Left hindlimb (tissue), 1 donor: Measurements from ENCODE around the gene MYOZ1.
"Not testable (repeated sequence)": the region's sequence is repeated elsewhere in the genome, so short reads cannot be mapped to it uniquely, and the experiment has no call there.

ENCODE experiments used
- DNase-seq: peaks from one replicate; pipeline ENCODE4 v3.0.0-alpha.2; 2018

Gene MYOZ1

DNA sequence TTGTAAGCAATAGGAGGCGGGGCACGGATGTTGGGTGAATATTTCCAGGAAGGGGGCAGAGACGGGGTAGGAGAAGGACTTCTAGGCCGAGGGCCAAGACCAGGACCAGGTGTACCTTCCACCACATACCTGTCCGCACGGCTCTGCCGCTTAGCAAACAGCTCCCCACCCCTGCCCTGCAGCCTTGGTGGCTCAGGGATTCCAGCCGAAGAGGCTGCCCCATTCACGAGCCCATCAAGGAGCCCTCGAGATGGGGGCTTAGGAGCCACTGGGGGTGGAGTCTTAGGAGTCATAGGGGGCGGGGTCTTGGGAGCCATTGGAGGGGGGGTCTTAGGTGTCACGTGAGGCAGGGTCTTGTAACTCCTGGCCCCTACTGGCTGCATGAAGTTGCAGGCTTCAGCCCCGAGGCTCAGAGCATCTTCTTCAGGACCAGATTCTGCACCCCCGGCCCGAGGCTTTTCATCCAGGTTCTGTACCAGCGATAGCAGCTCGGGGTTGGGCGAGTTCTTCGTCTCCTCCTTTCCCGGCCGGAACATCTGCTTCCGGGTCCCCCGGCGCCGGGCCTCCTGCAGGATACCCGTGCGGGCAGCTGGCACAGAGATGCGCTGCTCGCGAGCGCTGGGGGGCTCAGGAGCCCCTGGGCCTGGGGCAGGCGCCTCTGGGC, 6.1 kb upstream of the MYOZ1 start:
- DNase-seq: peak; percentile 79

DNA sequence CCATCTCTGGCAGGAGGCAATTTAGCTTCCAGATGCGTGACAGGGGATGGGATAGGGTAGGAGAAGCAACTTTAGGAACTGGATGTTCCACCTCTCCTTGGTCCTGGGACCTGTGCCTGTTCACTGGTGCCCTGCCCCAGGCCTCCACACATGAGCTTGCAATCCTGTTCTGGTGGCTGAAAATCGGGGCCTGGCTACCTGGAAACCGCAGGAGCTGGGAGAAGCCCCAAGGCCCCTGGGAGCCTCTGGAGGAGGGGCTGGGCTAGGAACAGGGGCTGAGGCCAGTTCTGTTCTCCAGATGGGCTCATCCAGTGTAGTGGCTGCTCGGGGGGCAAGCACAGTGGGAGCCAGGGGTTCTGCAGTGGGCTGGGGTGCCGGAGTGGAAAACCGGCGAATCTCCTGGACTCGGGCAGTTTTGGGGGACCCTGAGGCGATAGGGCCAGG, 5.3 kb upstream of the MYOZ1 start:
- DNase-seq: no peak

DNA sequence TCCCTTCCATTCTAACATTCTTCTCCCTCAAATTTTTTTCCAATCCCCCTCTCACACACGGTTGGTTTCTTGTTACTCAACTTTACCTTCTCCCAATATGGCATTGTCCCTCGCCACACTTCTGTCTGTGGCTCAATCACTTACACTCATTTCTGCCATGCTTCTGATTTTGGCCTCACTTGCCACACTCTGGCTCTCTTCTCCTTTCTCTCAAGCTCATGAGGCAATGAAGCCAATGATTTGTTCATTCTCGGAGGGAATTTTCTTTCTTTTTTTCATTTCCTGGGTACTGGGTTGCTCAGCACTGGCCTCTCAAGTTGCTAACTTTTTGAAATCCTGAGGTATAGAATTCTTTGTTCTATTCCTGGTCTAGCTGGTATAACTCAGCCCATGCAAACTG, 4.0 kb upstream of the MYOZ1 start:
- no peak for DNase-seq

DNA sequence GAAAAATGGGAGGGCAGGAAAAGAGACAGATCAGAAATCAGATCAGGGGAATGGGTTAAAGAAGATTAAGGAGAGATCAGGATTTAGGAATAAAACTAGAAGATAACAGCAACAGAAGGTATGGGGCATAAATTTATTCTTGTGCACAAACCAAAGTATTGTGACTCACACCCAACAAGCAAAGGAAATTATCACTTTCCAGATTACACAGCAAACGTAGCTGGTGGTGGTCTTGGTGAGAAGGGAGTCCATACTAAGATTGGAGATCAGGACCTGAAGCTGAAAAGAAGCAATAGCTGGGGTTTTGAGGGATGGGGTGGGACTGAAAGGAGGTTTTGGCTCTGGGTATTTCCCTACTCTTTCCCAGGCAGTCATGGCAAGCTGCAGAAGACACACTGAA, 3.5 kb upstream of the MYOZ1 start:
- no peak for DNase-seq

DNA sequence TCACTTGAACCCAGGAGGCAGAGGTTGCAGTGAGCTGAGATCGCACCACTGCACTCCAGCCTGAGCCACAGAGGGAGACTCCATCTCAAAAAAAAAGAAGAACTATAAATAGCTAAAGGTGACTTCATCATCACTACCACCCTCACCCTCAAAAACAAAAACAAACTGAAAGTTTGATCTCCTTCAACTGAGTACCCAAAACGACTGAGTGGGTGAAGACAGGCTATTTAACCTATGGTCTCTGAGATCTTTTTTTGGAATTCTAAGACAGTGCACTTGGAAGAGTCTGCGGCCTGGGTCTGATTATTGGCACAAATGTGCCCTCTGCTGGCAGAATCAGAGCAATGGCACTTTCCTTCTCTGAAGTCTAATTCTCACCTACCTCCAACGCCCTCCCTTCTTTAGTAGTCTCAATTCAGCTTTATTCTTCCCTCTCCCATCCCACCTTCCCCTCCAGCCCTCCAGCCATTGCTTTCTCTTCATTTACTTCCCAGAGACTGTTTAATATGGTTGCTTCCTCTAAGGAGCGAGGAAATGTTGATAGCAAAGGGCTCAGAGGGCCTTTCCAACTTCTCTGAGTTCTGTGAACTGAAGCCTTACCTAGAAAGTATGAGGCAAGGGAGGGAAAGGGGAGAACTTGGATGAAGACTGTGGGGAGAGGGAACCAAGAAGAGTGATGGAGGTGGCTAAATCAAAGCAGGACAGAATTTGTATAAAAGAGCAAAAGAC, 2.9 kb upstream of the MYOZ1 start:
- peak; percentile 62 for DNase-seq

DNA sequence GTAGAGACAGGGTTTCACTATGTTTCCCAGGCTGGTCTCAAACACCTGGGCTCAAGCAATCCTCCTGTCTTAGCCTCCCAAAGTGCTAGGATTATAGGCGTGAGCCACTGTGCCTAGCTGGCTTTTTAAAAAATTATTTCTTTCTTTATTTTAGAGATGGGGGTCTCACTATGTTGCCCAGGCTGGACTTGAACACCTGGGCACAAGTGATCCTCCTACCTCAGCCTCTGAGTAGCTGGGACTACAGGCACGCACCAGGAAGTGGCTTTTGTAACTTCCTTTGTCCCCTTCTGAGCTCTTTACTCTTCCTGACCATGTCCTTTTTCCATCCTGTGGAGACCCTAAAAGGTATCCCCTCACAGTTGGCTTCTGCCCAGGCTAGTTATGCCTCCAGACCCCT, 2.1 kb upstream of the MYOZ1 start:
- no peak for DNase-seq

DNA sequence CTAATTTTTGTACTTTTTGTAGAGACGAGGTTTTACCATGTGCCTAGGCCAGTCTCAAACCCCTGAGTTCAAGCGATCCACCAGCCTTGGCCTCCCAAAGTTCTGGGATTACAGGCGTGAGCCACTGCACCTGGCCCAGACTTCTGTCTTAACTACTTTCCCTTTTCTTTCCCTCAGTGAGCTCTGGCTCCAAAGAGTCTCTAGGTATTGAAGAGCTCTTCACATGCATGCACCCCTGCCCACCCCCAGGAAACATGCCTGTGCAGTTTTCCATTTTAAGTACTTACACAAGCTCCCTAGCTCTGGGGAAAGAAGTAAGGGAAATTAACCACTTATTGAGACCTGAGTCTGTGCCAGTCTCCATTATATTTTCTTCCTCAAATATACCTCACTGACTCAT, 2.0 kb downstream of the MYOZ1 start:
- DNase-seq: no peak

DNA sequence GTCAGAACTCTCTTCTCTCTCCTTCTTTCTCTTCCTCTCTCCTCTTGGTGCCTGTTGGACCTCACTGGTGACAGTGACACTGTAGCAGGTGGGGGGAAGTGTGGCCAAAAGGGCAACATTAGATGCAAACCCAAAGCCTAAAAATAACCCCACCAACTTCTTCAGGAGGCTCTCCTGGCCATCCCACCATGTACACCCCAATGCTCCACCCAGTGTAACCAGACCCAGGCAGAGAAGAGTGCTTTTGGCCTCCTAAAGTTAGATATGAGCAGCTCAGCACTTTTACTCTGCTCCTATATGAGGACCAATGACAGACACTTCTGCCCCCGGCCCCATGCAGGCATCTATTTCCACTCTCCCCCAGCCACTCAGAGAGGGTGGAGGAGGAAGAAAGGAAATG, 5.5 kb downstream of the MYOZ1 start:
- DNase-seq: no peak

DNA sequence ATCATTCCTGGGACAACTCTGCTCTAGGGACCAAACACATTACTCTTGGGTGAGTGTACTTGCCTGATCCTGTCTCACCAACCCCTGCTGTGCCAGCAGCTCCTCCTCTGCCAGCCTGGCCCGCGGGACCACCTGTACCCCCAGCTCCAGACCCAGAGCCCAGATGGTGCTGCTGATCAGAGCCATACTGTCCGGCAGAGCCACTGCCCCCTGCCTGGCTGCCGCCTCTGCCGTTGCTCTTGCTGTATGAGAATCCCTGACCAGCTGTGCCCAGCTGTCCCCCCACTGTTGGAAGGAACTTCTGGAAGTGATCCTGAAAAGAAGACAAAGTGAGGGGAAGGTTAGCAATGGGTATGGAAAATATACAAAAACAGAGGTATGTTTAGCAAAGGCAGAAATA, 6.9 kb downstream of the MYOZ1 start:
- no peak for DNase-seq

DNA sequence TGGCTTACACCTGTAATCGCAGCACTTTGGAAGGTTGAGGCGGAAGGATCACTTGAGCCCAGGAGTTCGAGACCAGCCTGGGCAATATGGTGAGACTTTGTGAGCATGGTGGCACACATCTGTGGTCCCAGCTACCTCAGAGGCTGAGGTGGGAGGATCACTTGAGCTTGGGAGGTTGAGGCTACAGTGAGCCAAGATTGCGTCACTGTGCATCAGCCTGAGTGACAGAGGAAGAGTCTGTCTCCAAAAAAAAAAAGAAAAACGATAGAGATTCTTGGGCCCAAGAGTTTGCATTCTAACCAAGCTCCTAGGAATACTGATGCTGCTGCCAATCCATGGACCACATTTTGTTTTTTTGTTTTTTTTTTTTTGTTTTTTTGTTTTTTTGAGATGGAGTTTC, 12.1 kb downstream of the MYOZ1 start:
- DNase-seq: no peak

DNA sequence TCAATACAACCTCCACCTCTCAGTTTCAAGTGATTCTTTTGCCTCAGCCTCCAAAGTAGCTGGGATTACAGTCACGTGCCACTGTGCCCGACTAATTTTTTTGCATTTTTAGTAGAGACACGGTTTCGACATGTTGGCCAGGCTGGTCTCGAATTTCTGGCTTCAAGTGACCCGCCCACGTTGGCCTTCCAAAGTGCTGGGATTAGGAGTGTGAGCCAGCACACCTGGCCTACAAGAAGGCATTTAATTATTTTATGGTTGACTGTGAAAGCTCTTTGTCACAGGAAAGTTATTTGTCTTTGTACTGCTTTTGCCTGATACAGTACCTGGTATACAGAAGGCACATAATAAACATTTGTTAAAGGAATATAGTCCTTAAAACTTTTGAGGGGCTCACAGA, 12.9 kb downstream of the MYOZ1 start:
- no peak for DNase-seq

DNA sequence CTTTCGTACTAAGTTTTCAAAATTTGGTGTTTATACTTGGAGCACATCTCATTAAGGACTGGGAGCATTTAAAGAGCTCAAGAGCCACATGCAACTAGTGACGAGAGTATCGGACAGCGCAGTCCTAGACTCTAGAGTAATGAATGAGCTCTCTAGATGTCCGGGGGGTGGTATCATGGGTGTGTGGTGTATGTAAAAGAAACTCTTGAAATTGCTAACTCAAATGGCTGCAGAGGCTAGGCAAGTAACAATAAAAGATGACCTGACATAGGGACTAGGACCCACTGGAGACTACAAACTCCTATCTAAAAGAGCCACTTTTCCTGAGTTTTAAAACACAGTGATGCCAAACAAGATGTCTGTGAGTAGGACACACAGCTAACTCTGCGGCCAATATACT, 14.0 kb downstream of the MYOZ1 start:
- DNase-seq: no peak

DNA sequence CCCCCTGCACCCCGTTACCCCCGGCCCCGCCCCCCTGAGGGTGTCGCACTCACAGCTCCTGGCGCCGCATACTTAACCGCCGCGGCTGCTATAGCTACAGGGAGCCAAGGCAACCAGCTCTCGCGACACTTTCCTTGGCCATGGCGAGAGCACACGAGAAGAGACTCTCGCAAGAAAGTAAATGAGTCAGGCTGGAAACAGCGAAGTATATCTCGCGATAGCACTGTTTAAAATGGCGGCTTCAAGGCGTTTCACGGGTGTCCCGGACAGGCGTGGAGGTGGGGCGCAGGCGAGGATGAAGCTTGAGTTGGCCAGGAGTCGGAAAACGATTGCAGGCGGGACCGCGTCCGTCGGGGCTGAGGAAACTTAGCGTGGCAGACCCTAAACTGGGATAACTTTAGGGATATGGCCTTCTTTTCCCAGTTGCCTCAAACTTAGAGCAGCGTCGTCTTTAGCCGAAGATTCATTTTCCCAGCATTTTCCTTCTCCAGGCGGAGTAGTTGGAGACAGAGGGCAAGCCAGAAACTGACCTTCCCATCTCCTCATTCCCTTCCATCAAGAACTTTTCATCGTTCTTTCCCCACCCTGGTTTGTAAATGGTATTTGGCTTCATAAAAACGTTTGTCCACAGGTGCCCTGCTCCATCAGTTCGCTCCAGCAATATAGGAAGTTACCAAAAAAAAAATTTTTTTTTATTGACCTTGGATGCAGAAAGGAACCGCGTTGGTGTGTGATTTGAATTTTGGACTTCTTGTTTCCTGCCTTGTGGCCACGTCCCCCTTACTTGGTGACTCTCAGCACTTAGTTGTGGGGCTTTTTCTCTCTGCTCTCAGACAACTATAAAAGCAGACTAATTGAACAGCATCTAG, 15.2 kb downstream of the MYOZ1 start:
- DNase-seq: peak; percentile 96

DNA sequence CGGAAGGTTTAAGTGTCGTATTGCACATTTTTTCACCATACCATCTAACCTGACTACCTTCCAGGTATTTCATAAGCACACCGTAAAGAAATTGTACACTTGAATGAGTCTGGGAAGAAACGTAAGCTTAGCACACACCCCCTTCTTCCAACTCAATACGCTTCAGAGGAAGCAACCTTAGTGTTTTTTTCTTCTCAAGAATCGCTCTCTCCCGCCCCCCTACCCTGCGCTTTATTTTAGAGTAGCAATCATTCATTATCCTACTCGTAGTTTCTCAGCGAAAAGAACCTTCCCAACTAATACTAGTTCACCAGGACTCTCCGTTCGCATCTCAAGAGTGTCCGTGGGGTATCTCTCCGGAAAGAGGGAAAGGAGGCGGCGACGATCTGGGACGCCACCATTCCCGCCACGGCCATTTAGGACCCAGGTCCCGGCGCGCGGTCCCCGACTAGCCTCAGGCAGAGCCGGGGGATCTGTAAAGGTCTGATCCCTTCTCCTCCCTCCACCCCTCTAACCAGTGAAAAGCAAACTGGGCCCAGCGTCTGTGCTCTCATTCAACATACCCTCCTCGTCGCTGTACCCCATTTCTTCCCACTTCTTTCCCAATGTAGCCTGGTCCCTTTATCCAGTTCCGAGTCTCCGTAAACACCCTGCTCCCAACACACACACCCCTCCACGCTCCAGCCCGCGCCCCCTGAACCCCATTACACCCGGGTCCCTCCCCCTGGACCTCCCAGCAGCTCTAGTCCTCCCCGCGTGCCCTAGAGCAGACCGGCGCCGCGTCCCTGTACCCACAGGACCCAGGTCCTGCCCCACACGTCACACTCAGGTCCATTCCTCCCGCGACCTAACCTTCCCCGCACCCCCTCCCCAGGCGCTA, 16.0 kb downstream of the MYOZ1 start:
- DNase-seq: no peak

DNA sequence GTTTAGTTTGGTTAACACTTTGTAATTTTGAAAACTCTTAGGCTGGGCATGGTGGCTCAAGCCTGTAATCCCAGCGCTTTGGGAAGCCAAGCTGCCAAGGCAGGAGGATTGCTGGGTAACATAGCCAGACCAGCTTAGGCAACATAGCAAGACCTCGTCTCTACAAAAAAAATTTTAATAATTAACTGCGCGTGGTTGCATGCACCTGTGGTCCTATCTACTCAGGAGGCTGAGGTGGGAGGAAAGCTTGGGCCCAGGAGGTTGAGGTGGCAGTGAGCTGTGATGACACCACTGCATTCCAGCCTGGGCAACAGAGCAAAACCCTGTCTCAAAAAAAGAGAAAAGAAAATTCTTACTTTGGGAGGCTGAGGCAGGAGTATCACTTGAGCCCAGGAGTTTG, 18.2 kb downstream of the MYOZ1 start:
- DNase-seq: no peak

DNA sequence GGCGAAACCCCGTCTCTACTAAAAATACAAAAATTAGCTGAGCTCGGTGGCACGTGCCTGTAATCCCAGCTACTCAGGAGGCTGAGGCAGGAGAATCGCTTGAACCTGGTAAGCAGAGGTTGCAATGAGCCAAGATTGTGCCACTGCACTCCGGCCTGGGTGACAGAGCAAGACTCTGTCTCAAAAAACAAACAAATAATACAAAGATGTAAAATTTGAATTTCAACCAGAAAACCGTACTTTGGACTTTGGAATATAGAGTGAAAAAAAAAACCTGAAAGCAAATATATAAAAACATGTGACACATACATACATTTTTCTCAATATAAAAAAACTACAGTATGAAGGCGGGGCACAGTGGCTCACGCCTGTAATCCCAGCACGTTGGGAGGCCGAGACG, 20.3 kb downstream of the MYOZ1 start:
- not testable (repeated sequence) for DNase-seq

DNA sequence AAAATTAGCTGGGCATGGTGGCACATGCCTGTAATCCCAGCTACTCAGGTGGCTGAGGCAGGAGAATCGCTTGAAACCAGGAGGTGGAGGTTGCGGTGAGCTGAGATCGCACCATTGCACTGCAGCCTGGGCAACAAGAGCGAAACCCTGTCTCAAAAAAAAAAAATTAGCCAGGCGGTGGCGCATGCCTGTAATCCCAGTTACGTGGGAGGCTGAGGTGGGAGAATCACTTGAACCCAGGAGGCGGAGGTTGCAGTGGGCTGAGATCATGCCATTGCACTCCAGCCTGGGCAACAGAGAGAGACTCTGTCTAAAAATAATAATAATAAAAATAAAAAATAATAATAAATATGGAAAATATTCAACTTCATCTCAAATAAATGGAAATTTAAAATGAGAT, 24.1 kb downstream of the MYOZ1 start:
- not testable (repeated sequence) for DNase-seq

DNA sequence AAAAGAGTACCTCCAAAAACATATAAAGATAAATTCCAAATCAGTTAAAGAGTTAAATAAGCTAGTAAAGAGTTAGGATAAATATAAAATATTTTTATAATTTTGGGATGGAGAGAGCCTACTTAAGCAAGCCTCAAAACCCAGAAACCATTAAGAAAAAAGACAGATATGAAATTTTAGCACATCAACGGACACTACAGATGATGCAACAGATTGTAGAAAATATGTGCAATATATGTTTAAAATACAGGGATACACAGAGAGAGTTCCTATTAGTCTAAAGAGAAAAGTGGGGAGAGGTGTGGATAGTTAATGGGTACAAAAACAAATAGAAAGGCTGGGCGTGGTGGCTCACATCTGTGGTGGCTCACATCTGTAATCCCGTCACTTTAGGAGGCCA, 26.6 kb downstream of the MYOZ1 start:
- DNase-seq: no peak

DNA sequence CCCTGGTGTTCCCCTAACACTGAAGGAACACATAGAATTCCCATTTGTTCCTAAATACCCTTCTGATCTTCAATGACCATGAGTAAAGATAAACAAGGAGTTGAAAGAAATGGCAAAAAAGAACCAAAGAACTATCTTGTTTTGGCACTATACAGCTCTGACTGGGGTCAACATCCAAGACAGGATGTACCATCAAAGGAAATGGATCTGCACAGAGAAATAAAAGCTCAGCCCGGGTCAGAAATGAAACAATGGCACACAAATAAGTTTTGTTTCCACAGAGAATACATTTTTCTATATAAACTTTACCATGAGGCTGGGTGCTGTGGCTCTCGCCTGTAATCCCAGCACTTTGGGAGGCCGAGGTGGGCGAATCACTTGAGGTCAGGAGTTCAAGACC, 32.2 kb downstream of the MYOZ1 start:
- no peak for DNase-seq

DNA sequence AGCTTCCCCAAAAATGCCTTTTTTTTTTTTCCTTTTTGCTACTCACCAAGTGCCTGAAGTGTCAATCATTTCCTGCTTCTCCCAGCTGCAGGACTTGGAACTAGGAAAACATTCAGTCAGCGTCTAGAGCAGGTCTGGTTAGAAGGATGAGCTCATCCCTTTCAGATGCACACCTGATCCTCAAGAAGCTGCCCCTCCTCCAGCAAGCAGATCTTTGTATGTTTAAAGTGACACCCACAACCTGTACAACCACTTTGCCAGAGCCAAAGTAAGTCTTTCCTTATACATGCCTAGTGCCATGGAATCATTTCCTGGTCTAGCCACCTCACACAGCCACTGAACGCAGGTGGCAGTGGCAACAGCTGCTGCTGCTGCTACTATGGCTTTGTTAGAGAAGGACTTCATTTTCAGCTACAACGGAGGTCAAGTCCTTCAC, 39.8 kb downstream of the MYOZ1 start:
- DNase-seq: no peak

DNA sequence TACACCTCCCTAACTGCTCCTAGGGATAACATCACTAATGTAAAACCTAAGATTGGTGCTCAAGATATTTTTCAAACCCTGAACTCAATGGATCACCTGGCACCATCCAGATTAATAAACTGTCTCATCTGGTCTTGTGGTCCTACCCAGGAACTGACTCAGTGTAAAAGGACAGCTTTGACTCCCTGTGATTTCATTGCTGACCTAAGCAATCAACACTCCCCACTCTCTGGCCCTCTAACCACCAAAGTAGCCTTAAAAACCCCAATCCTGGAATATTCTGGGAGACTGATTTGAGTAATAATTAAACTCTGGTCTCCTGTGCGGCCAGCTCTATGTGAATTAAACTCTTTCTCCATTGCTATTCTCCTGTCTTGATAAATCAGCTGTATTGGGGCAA, 43.9 kb downstream of the MYOZ1 start:
- DNase-seq: no peak

DNA sequence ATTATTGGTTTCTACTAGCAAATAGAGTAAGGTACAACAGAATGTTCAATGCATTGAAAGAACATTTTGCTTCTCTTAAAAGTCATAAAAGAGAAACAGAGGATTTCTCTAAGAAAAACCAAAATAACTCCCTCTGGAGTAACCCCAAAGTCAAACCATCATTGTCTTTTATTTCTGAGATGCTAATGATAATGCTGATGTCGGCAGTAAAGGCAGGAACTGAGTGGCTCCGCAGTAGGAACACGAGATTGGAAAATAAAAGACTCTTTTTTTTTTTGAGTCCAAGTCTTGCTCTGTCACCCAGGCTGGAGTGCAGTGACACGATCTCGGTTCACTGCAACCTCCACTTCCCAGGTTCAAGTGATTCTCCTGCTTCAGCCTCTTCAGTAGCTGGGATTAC, 47.5 kb downstream of the MYOZ1 start:
- DNase-seq: no peak

DNA sequence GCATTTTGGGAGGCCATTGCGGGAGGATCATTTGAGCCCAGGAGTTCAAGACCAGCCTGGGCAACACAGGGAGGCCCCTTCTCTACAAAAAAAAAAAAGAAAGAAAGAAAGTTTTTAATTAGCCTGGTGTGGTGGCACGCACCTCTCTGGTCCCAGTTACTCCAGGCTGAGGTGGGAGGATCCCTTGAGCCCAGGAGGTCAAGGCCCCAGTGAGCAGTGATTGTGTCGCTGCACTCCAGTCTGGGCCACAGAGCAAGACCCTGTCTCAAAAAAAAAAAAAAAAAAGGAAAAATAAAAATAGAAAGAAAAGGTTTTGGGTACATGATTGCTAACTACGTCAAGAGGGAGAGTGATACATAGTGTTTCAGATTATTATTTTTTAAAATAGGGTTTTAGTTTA, 48.2 kb downstream of the MYOZ1 start:
- no peak for DNase-seq
